CD4-positive, alpha-beta T cell treated with Interleukin-17A for 1 hour (primary cell): ENCODE measurements around the gene WTIP.
"Not testable (repeated sequence)": the region's sequence is repeated elsewhere in the genome, so short reads cannot be mapped to it uniquely, and the experiment has no call there.

Source experiments
- DNase-seq: peaks from one replicate; pipeline ENCODE4 v3.0.0-alpha.2; 2020

The WTIP gene

GRCh38 chr19:34504273-34504808, 22.8 kb downstream of the WTIP start:
- DNase-seq, result no peak

GRCh38 chr19:34504809-34505291, 23.3 kb downstream of the WTIP start:
- no peak for DNase-seq

- DNase-seq, result no peak
Observed at GRCh38 chr19:34505321-34506025, 23.9 kb downstream of the WTIP start.

- DNase-seq, result no peak
Observed at GRCh38 chr19:34506026-34506370, 24.4 kb downstream of the WTIP start.

GRCh38 chr19:34507414-34508067, 26.0 kb downstream of the WTIP start:
- DNase-seq, result no peak

GRCh38 chr19:34508540-34508939, 27.0 kb downstream of the WTIP start:
- DNase-seq, result no peak

- DNase-seq, result not testable (repeated sequence)
Observed at GRCh38 chr19:34510904-34511303, 29.3 kb downstream of the WTIP start.

GRCh38 chr19:34512254-34512822, 30.8 kb downstream of the WTIP start:
- DNase-seq, result no peak

GRCh38 chr19:34513767-34514166, 32.2 kb downstream of the WTIP start:
- no peak for DNase-seq

- no peak for DNase-seq
Observed at GRCh38 chr19:34519602-34520001, 38.0 kb downstream of the WTIP start.

- DNase-seq, result no peak
Observed at GRCh38 chr19:34523408-34523807, 41.9 kb downstream of the WTIP start.

GRCh38 chr19:34525001-34525400, 43.4 kb downstream of the WTIP start:
- no peak for DNase-seq

GRCh38 chr19:34534206-34534605, 52.6 kb downstream of the WTIP start:
- no peak for DNase-seq

- no peak for DNase-seq
Observed at GRCh38 chr19:34539396-34539795, 57.8 kb downstream of the WTIP start.

GRCh38 chr19:34540811-34541557, 59.4 kb downstream of the WTIP start:
- DNase-seq, result no peak

- no peak for DNase-seq
Observed at GRCh38 chr19:34549833-34550232, 68.3 kb downstream of the WTIP start.

- DNase-seq, result no peak
Observed at GRCh38 chr19:34555447-34555846, 73.9 kb downstream of the WTIP start.

- DNase-seq, result no peak
Observed at GRCh38 chr19:34556488-34556887, 74.9 kb downstream of the WTIP start.

GRCh38 chr19:34559045-34559444, 77.5 kb downstream of the WTIP start:
- DNase-seq, result no peak

GRCh38 chr19:34560229-34560628, 78.7 kb downstream of the WTIP start:
- no peak for DNase-seq
